ENCODE data around the gene SPDYE1. TPM values are rescaled to one million over a fixed set of nuclear protein-coding genes. Genes with fewer than 3 reads are reported as not detected.
A peak's percentile ranks its signal among the peaks of the same experiment; 100 is the strongest.

Gene SPDYE1
- total RNA-seq, 1 donor, result not detected

DNA sequence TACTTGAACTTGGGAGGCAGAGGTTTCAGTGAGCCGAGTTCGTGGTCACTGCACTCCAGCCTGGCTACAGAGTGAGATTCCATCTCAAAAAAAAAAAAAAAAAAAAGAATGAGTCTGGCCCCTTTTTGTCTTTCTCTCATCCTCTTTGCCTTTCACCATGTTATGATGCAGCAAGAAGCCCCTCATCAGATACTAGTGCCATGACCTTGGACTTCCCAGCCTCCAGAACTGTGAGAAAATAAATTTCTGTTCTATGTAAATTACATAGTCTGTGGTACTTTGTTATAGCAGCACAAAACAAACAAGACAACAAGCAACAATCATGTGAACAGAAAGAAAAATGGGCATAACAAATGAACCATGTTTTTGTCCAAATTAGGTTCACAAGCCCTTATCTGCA lies 44.5 kb downstream of the SPDYE1 start:
- H3K4me3 ChIP-seq (ENCODE audit: low read depth, low read length), result no peak overlapping the region
- TF ChIP-seq, protein P1, sequence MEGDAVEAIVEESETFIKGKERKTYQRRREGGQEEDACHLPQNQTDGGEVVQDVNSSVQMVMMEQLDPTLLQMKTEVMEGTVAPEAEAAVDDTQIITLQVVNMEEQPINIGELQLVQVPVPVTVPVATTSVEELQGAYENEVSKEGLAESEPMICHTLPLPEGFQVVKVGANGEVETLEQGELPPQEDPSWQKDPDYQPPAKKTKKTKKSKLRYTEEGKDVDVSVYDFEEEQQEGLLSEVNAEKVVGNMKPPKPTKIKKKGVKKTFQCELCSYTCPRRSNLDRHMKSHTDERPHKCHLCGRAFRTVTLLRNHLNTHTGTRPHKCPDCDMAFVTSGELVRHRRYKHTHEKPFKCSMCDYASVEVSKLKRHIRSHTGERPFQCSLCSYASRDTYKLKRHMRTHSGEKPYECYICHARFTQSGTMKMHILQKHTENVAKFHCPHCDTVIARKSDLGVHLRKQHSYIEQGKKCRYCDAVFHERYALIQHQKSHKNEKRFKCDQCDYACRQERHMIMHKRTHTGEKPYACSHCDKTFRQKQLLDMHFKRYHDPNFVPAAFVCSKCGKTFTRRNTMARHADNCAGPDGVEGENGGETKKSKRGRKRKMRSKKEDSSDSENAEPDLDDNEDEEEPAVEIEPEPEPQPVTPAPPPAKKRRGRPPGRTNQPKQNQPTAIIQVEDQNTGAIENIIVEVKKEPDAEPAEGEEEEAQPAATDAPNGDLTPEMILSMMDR (IDR thresholded peaks at IDR 0.05; ENCODE audit: insufficient read depth, low read length), result no peak
- no peak for DNase-seq (ENCODE audit: low read depth)

DNA sequence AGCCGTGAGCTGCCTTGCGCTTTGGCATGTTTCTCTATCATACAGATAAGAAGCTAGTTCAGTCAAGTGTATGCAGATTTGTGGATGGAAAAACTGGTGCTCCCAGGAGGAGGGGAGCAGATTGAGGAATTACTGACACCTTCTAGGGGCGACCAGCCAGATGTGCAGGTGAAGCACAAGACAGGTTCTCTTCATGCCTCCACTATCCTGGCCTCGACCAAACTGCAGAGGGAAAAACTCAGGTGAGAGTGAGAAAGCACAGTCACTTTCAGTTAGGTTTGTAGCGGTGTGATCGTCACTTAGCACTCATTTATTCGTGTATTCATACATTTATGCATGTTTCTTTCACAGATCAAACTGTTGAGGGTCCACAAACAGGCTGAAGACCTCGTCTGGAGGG lies 46.2 kb downstream of the SPDYE1 start:
- no peak for DNase-seq (ENCODE audit: low read depth)
- TF ChIP-seq, protein P1 (IDR thresholded peaks at IDR 0.05; ENCODE audit: insufficient read depth, low read length), result no peak
- H3K4me3 ChIP-seq (ENCODE audit: low read depth, low read length), result peak overlapping the region; percentile 92

DNA sequence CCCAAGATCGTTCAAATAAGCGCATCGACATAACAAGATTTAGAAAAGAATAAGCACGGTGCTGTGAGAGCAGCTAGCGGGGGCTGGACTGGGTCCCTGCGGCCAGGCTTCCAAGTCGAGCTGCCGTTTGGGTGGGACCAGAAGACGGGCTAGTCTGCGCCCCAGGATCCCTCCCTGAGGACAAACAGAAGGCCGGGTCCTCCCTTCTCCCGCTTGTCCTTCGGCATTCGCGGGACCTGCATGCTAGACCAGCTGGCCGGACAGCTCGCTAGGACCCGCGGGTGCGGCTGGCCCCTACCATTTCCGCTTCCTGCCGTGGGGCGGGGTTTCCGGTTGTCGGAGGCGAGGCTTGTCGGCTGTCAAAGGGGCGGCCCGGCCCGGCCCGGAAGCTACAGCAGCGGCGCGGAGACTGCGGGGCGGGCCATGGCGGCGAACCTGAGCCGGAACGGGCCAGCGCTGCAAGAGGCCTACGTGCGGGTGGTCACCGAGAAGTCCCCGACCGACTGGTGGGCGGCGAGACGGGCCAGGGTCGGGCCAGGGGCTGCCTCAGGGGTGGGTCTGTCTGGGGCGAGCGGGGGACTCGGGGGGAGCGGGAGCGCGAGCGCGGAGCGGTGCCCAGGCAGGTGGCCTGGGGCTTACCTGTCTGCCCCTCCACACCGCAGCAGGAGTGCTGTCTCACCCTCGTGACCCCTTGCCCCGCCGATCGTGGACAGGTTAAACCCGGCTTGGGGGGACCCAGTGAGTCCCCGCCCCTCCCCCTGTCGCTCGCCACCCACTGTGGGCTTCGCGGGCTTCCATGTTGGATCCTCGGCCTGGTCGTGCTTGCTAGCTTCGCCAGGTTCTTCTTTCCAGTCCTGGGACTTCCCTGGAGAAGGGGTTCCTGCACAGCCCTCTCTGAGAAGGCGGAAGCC lies 46.9 kb downstream of the SPDYE1 start, which contains the start of gene DBNL:
DBNL (plus strand) TSS at position 388 of the 911 bp plus-strand sequence; CDS start at position 424, 36 bp downstream.
- peak within 1 kb of the TSS; percentile 92 for H3K4me3 ChIP-seq (ENCODE audit: low read depth, low read length)
- TF ChIP-seq, protein P1 (IDR thresholded peaks at IDR 0.05; ENCODE audit: insufficient read depth, low read length), result no peak
- DNase-seq (ENCODE audit: low read depth), result peak; percentile 75

DNA sequence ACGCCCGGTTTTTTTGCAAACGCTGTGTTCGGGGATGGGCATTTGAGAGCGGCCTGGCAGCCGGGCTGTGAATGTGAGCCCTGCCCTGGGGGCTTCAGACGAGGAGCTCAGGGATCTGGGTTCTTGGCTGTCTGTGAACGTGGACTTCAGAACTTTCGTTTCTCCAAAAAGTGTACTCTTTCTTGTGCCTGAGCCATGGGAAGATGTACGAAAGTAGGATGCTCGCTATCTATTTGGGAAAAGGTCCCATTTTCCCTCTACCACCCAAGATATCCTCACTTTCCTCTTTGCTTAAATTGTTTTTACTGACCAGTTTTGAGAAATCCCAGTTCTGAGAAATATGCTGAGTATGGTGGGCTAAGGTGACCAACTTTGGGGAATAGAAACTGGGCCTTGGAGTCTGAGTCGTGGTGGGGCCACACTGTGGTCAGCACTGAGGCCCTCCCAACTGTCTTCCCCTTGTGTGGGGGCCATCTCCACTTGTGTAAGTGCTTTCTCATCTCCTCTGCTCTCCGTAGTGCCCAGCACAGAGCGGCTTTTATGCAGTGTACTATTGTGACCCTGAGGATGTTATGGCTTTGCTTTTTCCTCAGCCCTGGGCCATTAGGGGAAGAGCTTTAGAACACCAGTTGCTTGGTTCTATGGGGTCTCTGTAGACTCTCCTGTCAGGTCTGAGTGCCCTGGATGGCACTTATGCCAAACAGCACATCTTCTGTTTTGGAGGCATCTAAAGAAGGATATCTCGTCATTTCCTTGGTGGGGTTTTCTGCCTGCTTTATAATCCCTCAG lies 47.7 kb downstream of the SPDYE1 start:
- TF ChIP-seq, protein P1 (IDR thresholded peaks at IDR 0.05; ENCODE audit: insufficient read depth, low read length), result no peak
- peak overlapping the region; percentile 92 for H3K4me3 ChIP-seq (ENCODE audit: low read depth, low read length)
- no peak for DNase-seq (ENCODE audit: low read depth)

DNA sequence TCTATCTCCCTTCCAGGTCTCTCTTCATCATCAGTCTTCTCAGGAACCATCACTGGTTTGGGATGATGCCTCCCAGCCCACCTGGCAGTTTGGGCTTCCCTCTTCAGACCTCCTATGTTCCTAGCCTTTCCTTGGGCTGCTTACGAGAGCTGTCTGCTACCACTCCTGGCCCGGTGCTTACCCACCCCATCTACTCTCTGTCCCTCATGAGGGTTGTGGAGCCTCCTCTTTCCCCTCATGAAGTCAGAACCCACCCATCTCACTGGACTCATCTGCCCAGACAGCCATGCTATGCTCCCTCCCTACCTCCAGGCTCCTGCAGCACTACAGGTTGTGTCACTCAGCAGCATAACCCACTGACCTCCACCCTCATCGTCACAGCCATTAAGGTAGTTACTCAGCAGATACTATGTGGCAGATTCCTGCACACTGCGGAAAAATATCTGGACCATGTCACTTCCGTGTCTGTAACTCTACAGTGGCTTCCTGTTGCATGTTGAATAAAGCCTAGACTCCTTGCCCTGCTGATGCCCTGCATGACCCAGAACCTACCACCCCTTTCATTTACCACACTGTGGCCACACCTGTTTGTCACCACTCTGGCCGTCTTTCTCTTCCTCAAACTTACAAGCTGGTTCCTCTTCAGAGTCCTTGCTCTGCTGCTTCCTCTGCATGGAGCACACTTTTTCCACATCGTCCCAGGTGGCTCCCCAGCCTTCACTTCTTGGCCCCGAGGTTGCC lies 48.8 kb downstream of the SPDYE1 start:
- H3K4me3 ChIP-seq (ENCODE audit: low read depth, low read length), result no peak overlapping the region
- DNase-seq (ENCODE audit: low read depth), result no peak
- TF ChIP-seq, protein P1 (IDR thresholded peaks at IDR 0.05; ENCODE audit: insufficient read depth, low read length), result no peak

All from fibroblast of the aortic adventitia (primary cell).